Adrenal gland (tissue), 5 donors: ENCODE results near the gene GXYLT1.

Source experiments
- CTCF ChIP-seq, 6 experiments: fragments of 450-650 bp in 4 of 6; fragments of 200-600 bp in 2 of 6; sonication (generic) in 1 of 6; IDR thresholded peaks; 1 replicate in 5 of 6; 2 replicates in 1 of 6; pipeline versions ENCODE4 v1.5.1 to v1.8.0; 2016 to 2021; ENCODE audit warnings: antibody characterized with exemption in 6 of 6, mild to moderate bottlenecking in 2 of 6, moderate library complexity in 1 of 6
- POLR2A ChIP-seq, 2 donors: fragments of 450-650 bp; IDR thresholded peaks; one replicate each; pipeline ENCODE4 v1.6.1; 2017; ENCODE audit warnings: antibody characterized with exemption in 2 of 2, mild to moderate bottlenecking in 2 of 2, moderate library complexity in 1 of 2
- donor health status: DM: no; HTN: no; CAD: no.

- TF ChIP-seq CTCF (IDR thresholded peaks at IDR 0.05) (peak; percentile 77 to 96 (median 87)), POLR2A (IDR thresholded peaks at IDR 0.05) (no peak)
These were observed 15.0 kb downstream of the GXYLT1 start for GRCh38 chr12:42129595-42130204.
